Measurements from ENCODE around the gene SOX13. TPM values are rescaled to one million over a fixed set of nuclear protein-coding genes. Genes with fewer than 3 reads are reported as not detected.

The SOX13 gene
- total RNA-seq, 1 donor from 2014 or later = 64.4 TPM

DNA sequence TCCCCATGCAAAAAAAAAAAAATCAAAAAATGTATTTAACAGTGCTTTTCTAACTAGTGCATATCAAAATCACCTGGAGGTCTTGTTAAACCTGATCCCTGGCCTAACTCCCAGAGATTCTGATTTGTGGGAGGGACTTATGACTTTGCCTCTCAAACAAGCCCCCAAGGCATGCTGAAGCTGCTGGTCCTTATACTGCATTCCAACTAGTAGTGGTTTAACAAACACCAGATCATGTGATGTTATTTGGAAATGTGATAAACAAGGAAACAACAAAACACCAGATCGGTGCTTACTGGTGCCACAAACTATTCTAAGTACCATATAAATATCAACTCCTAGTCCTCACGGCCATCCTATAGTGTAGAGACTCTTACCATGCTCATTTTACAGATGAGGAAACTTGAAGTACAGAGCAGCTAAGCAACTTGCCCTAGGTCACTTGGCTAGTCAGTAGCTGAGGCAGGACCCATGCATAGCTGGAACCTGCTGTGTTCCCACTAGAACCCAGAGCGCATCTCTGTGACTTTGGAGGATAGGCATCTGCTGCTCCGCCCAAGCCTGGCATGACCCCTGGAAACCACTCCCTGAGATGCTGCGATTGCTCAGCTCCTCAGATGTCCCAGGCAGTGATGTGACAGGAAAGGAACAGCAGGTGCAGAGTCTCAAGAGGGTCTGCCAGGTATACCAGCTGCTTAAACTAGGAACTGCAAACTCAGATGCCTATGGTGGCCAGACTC lies 38.1 kb downstream of the SOX13 start:
- no peak overlapping the region for H3K4me3 Mint-ChIP-seq
- no peaks in the 10 kb centered on the region for H3K36me3 Mint-ChIP-seq (ENCODE audit: low read depth)
- H3K27me3 Mint-ChIP-seq (ENCODE audit: low read depth) = no peaks in the 10 kb centered on the region
- no peaks in the 10 kb centered on the region for H3K9me3 Mint-ChIP-seq
- H3K27ac Mint-ChIP-seq (ENCODE audit: unreplicated experiment) = peak overlapping the region; percentile 81
- H3K4me1 Mint-ChIP-seq = peaks cover 49% of the 10 kb centered on the region
- TF ChIP-seq, protein P1, sequence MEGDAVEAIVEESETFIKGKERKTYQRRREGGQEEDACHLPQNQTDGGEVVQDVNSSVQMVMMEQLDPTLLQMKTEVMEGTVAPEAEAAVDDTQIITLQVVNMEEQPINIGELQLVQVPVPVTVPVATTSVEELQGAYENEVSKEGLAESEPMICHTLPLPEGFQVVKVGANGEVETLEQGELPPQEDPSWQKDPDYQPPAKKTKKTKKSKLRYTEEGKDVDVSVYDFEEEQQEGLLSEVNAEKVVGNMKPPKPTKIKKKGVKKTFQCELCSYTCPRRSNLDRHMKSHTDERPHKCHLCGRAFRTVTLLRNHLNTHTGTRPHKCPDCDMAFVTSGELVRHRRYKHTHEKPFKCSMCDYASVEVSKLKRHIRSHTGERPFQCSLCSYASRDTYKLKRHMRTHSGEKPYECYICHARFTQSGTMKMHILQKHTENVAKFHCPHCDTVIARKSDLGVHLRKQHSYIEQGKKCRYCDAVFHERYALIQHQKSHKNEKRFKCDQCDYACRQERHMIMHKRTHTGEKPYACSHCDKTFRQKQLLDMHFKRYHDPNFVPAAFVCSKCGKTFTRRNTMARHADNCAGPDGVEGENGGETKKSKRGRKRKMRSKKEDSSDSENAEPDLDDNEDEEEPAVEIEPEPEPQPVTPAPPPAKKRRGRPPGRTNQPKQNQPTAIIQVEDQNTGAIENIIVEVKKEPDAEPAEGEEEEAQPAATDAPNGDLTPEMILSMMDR (conservative IDR thresholded peaks at IDR 0.05) = no peak
- no peak for DNase-seq (ENCODE audit: low read depth, low spot score)

DNA sequence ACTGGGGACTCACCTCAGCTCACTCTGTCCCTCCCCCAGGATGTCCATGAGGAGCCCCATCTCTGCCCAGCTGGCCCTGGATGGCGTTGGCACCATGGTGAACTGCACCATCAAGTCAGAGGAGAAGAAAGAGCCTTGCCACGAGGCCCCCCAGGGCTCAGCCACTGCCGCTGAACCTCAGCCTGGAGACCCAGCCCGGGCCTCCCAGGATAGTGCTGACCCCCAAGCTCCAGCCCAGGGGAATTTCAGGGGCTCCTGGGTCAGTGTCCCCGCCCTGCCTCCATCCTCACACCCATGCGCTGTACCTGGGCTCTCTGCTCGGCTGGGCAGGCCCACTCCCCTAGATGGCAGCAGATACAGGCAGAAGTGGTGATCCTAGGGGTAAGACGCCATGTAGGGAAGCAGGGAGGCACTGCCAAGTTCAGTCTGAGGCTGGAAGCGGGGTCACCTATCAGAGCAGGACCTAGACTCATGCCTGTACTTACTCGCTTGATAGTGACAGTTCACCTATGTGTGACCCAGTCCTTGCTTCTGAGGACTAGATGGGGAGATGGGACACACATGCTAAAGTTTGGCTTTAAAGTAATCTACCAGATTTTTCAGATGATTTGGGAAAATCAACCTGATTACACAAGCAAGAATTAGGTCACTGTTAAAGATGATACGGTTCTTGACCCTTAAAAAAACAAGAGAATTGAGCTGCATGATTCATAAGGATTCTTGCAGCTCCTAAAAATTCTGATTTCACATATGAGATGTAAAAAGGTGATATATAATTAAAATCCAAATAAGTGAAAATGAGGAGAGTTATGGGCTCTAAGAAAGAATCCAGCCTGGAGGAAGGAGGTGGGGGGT lies 40.2 kb downstream of the SOX13 start:
- no peaks in the 10 kb centered on the region for H3K36me3 Mint-ChIP-seq (ENCODE audit: low read depth)
- no peaks in the 10 kb centered on the region for H3K9me3 Mint-ChIP-seq
- H3K27ac Mint-ChIP-seq (ENCODE audit: unreplicated experiment) = no peak overlapping the region
- H3K4me1 Mint-ChIP-seq = peaks cover 33% of the 10 kb centered on the region
- no peak overlapping the region for H3K4me3 Mint-ChIP-seq
- TF ChIP-seq, protein P1 (conservative IDR thresholded peaks at IDR 0.05) = no peak
- no peak for DNase-seq (ENCODE audit: low read depth, low spot score)
- no peaks in the 10 kb centered on the region for H3K27me3 Mint-ChIP-seq (ENCODE audit: low read depth)

DNA sequence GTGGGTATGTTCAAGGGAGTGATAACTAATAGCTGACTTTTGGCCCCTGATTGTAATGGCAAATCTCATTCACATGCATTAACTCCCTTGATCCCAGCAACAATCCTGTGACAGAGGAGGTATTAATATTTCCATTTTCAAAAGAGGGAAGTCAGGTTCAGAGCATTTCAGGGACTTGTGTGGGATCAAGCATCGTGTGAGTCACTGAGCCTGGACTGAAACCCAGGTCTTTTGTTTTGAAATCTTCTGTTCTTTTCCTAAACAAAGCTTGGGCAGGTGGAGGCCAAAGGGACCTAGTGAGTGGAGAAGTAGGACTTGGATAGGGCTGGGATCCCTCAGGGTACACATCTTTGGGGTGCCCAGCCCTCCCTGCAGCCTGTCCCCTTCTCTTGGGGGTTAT lies 41.0 kb downstream of the SOX13 start:
- Mint-ChIP-seq H3K9me3 (no peaks in the 10 kb centered on the region), H3K4me3 (no peak overlapping the region), H3K4me1 (peaks cover 25% of the 10 kb centered on the region), H3K27me3 (ENCODE audit: low read depth) (no peaks in the 10 kb centered on the region), H3K27ac (ENCODE audit: unreplicated experiment) (no peak overlapping the region), H3K36me3 (ENCODE audit: low read depth) (no peaks in the 10 kb centered on the region)
- TF ChIP-seq, protein P1 (conservative IDR thresholded peaks at IDR 0.05) = no peak
- no peak for DNase-seq (ENCODE audit: low read depth, low spot score)

DNA sequence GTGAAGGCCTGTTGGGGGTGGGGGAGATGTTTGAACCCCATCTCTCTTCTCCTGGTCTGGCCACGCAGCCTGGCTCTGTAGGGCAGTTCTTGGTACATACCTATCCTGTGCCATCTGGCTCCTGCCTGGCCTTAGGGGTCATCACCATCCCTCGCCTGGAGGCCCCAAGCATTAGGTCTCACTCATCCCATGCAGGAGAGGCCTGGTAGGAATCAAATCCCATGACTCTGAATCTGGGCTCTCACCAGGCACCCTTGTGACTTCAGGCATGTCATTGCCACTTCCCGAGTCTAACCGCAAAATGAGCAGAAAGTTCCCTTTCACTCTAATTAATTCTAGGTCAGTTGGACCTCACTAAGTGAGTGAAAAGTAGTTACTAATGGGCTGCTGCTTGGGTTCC lies 41.7 kb downstream of the SOX13 start:
- H3K4me3 Mint-ChIP-seq = no peak overlapping the region
- H3K36me3 Mint-ChIP-seq (ENCODE audit: low read depth) = no peaks in the 10 kb centered on the region
- TF ChIP-seq, protein P1 (conservative IDR thresholded peaks at IDR 0.05) = no peak
- no peak for DNase-seq (ENCODE audit: low read depth, low spot score)
- H3K27me3 Mint-ChIP-seq (ENCODE audit: low read depth) = no peaks in the 10 kb centered on the region
- no peaks in the 10 kb centered on the region for H3K9me3 Mint-ChIP-seq
- peaks cover 19% of the 10 kb centered on the region for H3K4me1 Mint-ChIP-seq
- peak overlapping the region; percentile 19 for H3K27ac Mint-ChIP-seq (ENCODE audit: unreplicated experiment)

DNA sequence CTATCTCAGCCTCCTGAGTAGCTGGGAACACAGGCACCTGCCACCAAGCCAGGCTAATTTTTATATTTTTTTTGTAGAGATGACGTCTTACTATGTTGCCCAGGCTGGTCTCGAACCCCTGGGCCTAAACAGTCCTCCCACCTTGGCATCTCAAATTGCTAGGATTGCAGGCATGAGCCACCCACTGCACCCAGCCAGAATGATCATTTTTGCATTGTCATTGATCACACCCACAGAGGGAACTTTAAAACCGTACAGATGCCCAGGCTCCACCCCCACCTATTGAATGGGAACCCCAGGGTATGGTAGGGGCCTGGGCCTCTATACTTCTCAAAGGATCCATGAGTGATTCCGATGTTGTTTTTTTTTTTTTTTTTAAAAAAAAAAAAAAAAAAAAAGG lies 42.2 kb downstream of the SOX13 start:
- Mint-ChIP-seq H3K27me3 (ENCODE audit: low read depth) (no peaks in the 10 kb centered on the region), H3K9me3 (no peaks in the 10 kb centered on the region), H3K4me1 (peaks cover 19% of the 10 kb centered on the region), H3K4me3 (no peak overlapping the region), H3K36me3 (ENCODE audit: low read depth) (no peaks in the 10 kb centered on the region), H3K27ac (ENCODE audit: unreplicated experiment) (peak overlapping the region; percentile 62)
- DNase-seq (ENCODE audit: low read depth, low spot score) = no peak
- TF ChIP-seq, protein P1 (conservative IDR thresholded peaks at IDR 0.05) = no peak

All from neural crest cell (in vitro differentiated cells).